Measurements from ENCODE around the gene AREL1. TPM values are rescaled to one million over a fixed set of nuclear protein-coding genes. Genes with fewer than 3 reads are reported as not detected.

The AREL1 gene
- total and polyA plus RNA-seq, 2 of the 8 experiments (the other 6 are each of a cell fraction or from before 2014, with no cell fraction given): 31.4 to 49.1 TPM

GRCh38 chr14:74616507-74616906, 96.4 kb downstream of the AREL1 start:
- POLR2A ChIA-PET (ENCODE audit: partially characterized antibody): interaction anchor here (1.2 to 2.1 kb wide), 2 partner anchors 15 to 31 kb away, joined by 4 to 7 read pairs; no protein-coding TSS in a partner anchor
- FAIRE-seq: no peak

More at GRCh38 chr14:74616507-74616906, 96.4 kb downstream of the AREL1 start:
- Histone ChIP-seq H2BK15ac (ENCODE audit: low read length) (no peak overlapping the region), H2AK5ac (ENCODE audit: low read depth, low read length) (no peak overlapping the region), H2BK5ac (ENCODE audit: low read depth, low read length) (0 out of 2 replicates have a peak overlapping the region, but pooled peaks have one; percentile 28), H3K27ac (ENCODE audit: low read depth, low read length) (no peak overlapping the region), H3K36me3 (ENCODE audit: control insufficient read depth in 2 of 4, insufficient read depth in 4 of 4, low read length in 3 of 4) (peaks cover 0 to 5% (median 0%) of the 10 kb centered on the region in 4 experiments; a peak in 1 of 8 replicates), H2BK120ac (replicated peaks; ENCODE audit: low read depth, low read length) (no peak overlapping the region), H3K4me1 (replicated peaks in 1 of 4; ENCODE audit: control insufficient read depth in 3 of 4, insufficient read depth in 4 of 4, low read length in 3 of 4) (peaks cover 2 to 5% (median 4%) of the 10 kb centered on the region in 4 experiments; a peak in 4 of 7 replicates), H3K23ac (ENCODE audit: insufficient read length) (no peak overlapping the region), H3K9me3 (ENCODE audit: insufficient read depth in 2 of 2, low read depth in 1 of 2, low read length in 1 of 2) (no peaks in the 10 kb centered on the region; a peak in 1 of 4 replicates), H3K9ac (replicated peaks in 1 of 4; ENCODE audit: extremely low read depth in 1 of 4, low read depth in 3 of 4, low read length in 3 of 4) (no peak overlapping the region), H2BK20ac (ENCODE audit: low read length) (no peak overlapping the region), H3K79me2 (ENCODE audit: control insufficient read depth in 1 of 2, insufficient read depth in 2 of 2, low read length in 2 of 2) (no peaks in the 10 kb centered on the region), H3K4ac (replicated peaks; ENCODE audit: insufficient read length, low read depth, low read length) (no peak overlapping the region), H3K14ac (ENCODE audit: insufficient read length) (no peak overlapping the region), H4K20me1 (replicated peaks in 1 of 2; ENCODE audit: control insufficient read depth in 1 of 2, insufficient read depth in 2 of 2, low read length in 2 of 2) (no peaks in the 10 kb centered on the region), H3K4me2 (ENCODE audit: insufficient read depth in 1 of 2, low read depth in 2 of 2, low read length in 2 of 2) (no peak overlapping the region), H3K18ac (ENCODE audit: extremely low read depth, low read length) (no peak overlapping the region), H2AFZ (ENCODE audit: low read length) (peak overlapping the region; percentile 12; the same call in 1 of the 2 replicates), H4K8ac (ENCODE audit: extremely low read depth, insufficient read depth, low read length) (no peak overlapping the region), H3K56ac (replicated peaks; ENCODE audit: insufficient read length, low read depth, low read length) (no peak overlapping the region), H3K79me1 (ENCODE audit: low read depth, low read length) (no peaks in the 10 kb centered on the region), H2BK12ac (ENCODE audit: low read depth, low read length) (0 out of 2 replicates have a peak overlapping the region, but pooled peaks have one; percentile 62), H3K23me2 (ENCODE audit: low read depth, low read length) (peaks cover 4% of the 10 kb centered on the region; the same call in 1 of the 2 replicates), H3K4me3 (ENCODE audit: extremely low read depth in 1 of 4, insufficient read depth in 2 of 4, low read depth in 3 of 4, low read length in 4 of 4) (no peak overlapping the region), H4K5ac (ENCODE audit: insufficient read length, low read depth, low read length) (no peak overlapping the region), H3K27me3 (replicated peaks in 1 of 4; ENCODE audit: control insufficient read depth in 3 of 4, extremely low read depth in 1 of 4, insufficient read depth in 3 of 4, low read length in 3 of 4) (peaks cover 9% of the 10 kb centered on the region in 4 experiments; a peak in 6 of 7 replicates), H4K91ac (replicated peaks; ENCODE audit: insufficient read length, low read length) (no peak overlapping the region)
- TF ChIP-seq KDM5A (IDR thresholded peaks at IDR 0.05; ENCODE audit: low read length) (no peak), HDAC2 (IDR thresholded peaks at IDR 0.05; ENCODE audit: borderline replicate concordance in 1 of 2, low read depth in 2 of 2, low read length in 2 of 2) (no peak)
- WGBS, 2 experiments (ENCODE audit: extremely low coverage in 1 of 2, insufficient coverage in 1 of 2, insufficient read length in 1 of 2, insufficient replicate concordance in 2 of 2, low coverage in 1 of 2, low lambda C conversion rate in 2 of 2, missing lambda C conversion rate in 1 of 2): 83% methylated on average over 4 of the region's 4 CpGs; no CpG with 5 or more reads in 1 of the 2 experiments
- CTCF ChIA-PET (ENCODE audit: partially characterized antibody): interaction anchor here (0.8 to 5.4 kb wide), 8 partner anchors 7 to 116 kb away, joined by 3 to 45 read pairs (median 6); no protein-coding TSS in a partner anchor
- no peak for DNase-seq (ENCODE audit: low read depth in 1 of 2, low spot score in 2 of 2)
